Endometrial microvascular endothelial cells (primary cell): Measurements from ENCODE around the gene SMYD3. TPM values are rescaled to one million over a fixed set of nuclear protein-coding genes. Genes with fewer than 3 reads are reported as not detected.

ENCODE experiments used
- in situ Hi-C: cut with HindIII; loops from 2 replicates; pipeline ENCODE4 v1.10.0; 2017; ENCODE audit warnings: low sequenced_read_pairs, low pct_unique_long_range_greater_than_20kb; ENCODE audit errors: inconsistent ontology term
- total RNA-seq: library from RNA; depleted of rRNA; stranded (reverse); fragments of >200 nt; gene quantifications from one replicate; pipeline ENCODE4 v1.2.3, GENCODE V29; 2015; ENCODE audit errors: inconsistent ontology term

Gene SMYD3
- total RNA-seq, 1 donor from 2014 or later, result 16.6 TPM

- in situ Hi-C loops, result no loop called here
Measured at GRCh38 chr1:246300626-246301549, 206.2 kb downstream of the SMYD3 start.

- in situ Hi-C loops, result no loop called here
Measured at GRCh38 chr1:246297279-246298265, 209.5 kb downstream of the SMYD3 start.

GRCh38 chr1:246295968-246296367 is 211.1 kb downstream of the SMYD3 start:
- in situ Hi-C loops, result no loop called here

- in situ Hi-C loops, result no loop called here
Measured at GRCh38 chr1:246295340-246295739, 211.7 kb downstream of the SMYD3 start.

GRCh38 chr1:246294263-246294662 is 212.8 kb downstream of the SMYD3 start:
- in situ Hi-C loops, result no loop called here

- in situ Hi-C loops, result no loop called here
Measured at GRCh38 chr1:246293366-246294121, 213.5 kb downstream of the SMYD3 start.

GRCh38 chr1:246292571-246292970 is 214.5 kb downstream of the SMYD3 start:
- in situ Hi-C loops, result no loop called here

- in situ Hi-C loops, result no loop called here
Measured at GRCh38 chr1:246291127-246291526, 216.0 kb downstream of the SMYD3 start.

- in situ Hi-C loops, result no loop called here
Measured at GRCh38 chr1:246283771-246284410, 223.2 kb downstream of the SMYD3 start.

GRCh38 chr1:246281639-246282038 is 225.4 kb downstream of the SMYD3 start:
- in situ Hi-C loops, result no loop called here

- in situ Hi-C loops, result no loop called here
Measured at GRCh38 chr1:246281195-246281594, 225.9 kb downstream of the SMYD3 start.

- in situ Hi-C loops, result no loop called here
Measured at GRCh38 chr1:246280551-246280950, 226.5 kb downstream of the SMYD3 start.

GRCh38 chr1:246279402-246279801 is 227.7 kb downstream of the SMYD3 start:
- in situ Hi-C loops, result no loop called here

GRCh38 chr1:246278371-246278770 is 228.7 kb downstream of the SMYD3 start:
- in situ Hi-C loops, result no loop called here

GRCh38 chr1:246275036-246275435 is 232.0 kb downstream of the SMYD3 start:
- in situ Hi-C loops, result no loop called here

- in situ Hi-C loops, result no loop called here
Measured at GRCh38 chr1:246274186-246274585, 232.9 kb downstream of the SMYD3 start.

- in situ Hi-C loops, result no loop called here
Measured at GRCh38 chr1:246271516-246271915, 235.6 kb downstream of the SMYD3 start.

- in situ Hi-C loops, result no loop called here
Measured at GRCh38 chr1:246270236-246270635, 236.8 kb downstream of the SMYD3 start.
